Hepatic stellate cell (primary cell): ENCODE data around the gene COPZ1.

Experiments used
- DNase-seq: peaks from one replicate; pipeline ENCODE4 v3.0.0; 2011; ENCODE audit warnings: low spot score

COPZ1 gene

GRCh38 chr12:54379398-54380201 lies 54.7 kb downstream of the COPZ1 start:
- peak; percentile 96 for DNase-seq

DNA sequence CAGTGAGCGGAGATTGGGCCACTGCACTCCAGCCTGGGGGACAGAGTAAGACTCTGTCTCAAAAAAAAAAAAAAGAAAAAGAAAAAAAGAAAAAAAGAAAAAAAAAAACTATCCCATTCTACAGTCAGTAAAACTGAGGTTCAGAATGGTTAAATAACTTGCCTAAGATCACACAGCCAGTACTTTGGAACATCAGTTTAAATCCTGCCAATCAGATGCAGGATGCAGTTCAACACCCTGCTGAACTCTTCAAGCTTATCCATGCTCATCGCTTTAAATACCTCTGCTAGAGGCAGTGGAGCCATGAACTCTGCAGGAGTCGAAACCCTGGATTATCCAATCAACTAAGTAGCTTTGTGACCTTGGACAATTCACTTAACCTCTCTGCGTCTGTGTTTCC lies 56.2 kb downstream of the COPZ1 start:
- DNase-seq = no peak

GRCh38 chr12:54383041-54383609 lies 58.2 kb downstream of the COPZ1 start:
- DNase-seq = peak; percentile 85

DNA sequence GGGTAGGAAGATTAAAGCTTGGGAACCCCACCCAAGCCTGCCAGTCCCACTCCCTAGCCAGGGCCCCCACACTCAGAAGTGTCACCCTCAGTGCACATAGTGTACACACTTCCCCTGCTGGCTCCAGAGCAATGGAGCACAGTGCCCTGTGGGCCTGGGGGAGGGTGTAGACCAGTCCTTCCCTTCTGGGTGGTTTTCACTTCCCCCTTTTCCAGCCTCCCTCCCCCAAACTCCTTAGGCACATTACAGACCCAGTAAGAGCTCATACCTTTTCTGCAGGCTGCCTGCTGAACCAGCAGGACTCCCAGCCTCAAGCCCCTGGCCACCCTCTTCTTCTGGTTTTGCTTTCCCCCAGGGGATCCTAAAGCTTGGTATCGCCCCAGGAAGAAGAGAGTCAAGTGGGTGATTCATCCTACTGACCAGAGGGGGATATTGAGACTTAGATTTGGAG lies 59.7 kb downstream of the COPZ1 start, which contains the start of gene ZNF385A:
Gene ZNF385A (minus strand): TSS at position 143 of the 451 bp plus-strand sequence. CDS start 219 bp downstream, outside the sequence.
- no peak for DNase-seq

DNA sequence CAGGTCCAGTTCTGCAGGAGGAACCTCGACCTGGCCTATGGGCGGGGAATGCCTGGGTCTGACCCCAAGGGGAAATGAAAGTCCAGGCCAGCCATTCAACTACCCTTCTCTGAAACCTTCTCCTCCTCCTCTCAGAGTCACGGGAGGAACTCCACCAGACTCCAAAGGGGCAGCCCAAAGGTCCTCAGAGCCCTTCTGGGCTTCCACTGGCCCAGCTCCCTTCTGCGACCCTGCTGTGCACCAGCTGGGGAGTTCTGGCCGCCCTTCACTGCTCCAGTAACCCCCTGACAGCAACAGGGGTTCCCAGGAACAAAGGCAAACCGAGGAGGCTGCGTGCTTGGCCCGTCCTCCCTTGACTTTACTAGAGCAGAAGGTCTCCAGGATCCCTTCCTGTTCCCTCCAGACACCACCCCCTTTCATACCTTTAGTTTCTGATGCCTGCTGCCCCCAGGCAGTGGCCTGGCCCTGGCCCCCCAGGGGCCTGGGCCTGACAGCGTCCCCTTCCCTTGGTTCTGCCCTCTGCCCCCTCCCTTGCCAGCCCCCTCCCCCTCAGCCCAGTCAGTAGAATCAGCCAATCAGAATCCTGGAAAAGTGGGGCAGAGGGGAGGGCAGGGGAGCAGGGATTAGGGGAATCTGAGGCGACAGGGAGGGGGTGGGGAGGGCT lies 60.5 kb downstream of the COPZ1 start:
- no peak for DNase-seq

DNA sequence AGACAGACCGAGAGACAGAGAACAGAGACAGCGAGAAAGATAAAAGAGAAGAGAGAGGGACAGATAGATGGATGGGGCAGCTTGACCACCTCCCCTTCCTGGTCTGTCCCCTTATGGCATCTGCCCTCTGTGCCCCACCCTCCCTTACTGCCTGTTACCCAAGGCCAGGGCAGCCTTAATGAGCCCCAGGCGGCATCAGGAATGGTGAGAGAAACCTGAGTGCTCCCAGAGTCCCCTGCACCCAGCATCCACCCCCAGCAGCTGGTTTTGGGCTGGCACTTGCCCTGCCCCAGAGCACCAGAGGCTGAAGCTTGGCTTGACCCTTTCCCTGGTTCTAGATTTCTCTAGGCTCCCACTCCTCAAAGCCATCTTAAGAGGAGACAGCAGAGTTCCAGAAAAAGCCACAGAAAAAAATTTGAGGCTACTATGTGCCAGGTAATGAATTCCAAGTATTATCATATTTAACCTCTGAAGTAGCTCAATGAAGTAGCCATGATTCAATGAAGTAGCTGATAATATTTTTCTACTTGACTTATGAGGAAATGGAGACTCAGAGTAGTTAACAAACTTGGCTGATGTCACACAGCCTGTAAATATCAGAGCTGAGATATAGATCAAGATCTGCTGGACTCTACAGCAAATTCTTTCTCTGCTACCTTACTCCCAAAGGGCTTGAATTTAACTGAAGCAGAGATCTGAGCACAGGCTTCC lies 61.6 kb downstream of the COPZ1 start:
- DNase-seq = no peak

GRCh38 chr12:54387114-54387467 lies 62.2 kb downstream of the COPZ1 start:
- no peak for DNase-seq

DNA sequence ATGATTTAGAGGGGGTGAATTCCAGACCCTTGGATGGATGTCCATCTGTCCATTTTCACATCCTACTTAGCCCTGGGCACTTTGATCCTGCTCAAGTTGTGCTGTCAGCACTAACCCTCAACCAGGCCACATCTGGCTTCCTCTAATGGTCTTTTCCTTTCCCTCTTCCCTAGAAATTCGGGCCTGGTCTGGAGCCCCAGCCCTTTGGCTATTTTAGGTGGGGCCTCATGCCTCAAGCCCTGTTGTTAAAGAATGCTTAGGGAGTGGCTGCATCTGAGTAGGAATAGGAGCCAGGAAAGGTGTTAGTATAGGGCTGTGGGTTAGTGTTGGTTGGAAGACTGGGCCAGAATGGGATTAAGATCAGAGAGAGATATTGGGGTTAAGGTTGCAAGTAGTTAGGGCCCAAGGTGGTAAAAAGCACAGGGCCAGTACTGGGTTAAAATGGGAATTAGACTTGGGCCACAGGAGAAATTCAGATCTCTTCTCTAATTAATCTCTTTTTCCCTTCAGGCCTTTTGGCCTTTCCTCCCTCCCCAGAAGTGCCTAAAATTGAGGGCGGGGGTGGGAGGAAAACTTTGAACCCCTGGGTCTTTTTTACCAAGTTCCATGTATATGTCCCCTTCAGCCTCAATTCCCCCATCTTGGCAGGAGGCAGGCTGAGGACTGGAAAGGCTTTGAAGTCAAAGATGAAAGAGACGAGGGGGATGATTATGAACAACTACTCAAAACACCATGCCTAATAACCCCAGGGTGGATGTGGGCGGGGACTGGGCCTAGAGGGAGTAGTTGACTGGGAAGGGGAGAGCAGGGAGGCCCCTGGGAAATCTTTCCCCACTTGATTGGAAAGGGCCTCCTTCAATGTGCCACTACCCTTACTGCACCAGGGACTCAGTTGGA lies 63.6 kb downstream of the COPZ1 start:
- DNase-seq = no peak

DNA sequence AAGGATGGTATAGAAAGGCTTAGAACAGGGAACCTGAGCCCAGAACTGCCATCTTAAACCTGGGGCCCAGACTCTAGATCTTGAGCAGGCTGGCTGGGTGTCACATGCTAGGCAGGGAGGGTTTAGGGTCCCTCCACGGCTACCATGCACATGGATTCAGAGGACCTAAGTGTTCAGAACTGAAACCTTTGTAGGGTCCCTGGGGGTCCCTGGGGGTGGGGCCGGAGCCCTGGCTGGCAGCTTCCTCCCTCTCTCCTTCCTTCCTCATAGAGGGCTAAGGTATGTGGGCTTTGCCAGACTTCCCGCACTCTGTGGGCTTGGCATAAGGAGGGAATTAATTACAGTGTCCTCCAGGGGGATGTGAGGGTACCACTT lies 64.2 kb downstream of the COPZ1 start:
- no peak for DNase-seq

GRCh38 chr12:54389607-54390175 lies 64.8 kb downstream of the COPZ1 start:
- no peak for DNase-seq

- no peak for DNase-seq
These were observed 65.3 kb downstream of the COPZ1 start for GRCh38 chr12:54390176-54390667.

- no peak for DNase-seq
These were observed 66.0 kb downstream of the COPZ1 start for GRCh38 chr12:54390668-54391551.

DNA sequence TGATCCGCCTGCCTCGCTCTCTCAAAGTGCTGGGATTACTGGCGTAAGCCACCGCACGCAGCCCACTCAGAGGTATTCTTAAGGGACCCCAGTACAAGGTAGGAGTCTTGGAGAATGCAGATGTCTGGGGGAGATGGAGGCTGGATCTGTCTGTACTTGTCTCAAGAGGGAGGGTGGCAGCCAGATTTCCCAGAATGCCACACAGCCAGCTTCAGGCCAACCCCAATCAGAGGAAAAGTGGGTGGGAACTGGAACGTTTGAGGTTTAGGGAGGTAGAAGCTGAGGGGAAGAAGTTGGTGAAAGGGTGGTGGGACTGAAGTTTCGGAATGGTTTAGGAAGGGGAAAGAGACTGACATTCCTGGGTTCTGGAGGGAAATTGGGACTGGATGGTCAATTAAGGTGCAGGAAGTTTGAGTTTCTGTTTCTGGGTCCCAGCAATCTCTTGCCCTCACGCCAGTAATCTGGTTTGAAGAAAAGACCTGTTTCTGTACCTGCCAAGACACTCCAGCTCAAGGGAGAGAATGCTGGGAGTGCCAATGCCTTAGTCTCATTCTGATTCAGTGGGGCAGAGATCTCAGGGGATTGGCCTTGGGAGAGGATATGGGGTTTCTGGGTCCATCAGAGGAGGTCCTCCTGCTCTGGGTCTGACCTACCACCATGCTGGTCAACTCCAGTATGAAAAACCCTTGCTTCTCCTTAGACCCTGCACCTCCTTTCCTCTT lies 67.7 kb downstream of the COPZ1 start:
- DNase-seq = no peak

GRCh38 chr12:54393207-54393609 lies 68.3 kb downstream of the COPZ1 start:
- no peak for DNase-seq

GRCh38 chr12:54393743-54394142 lies 68.8 kb downstream of the COPZ1 start:
- no peak for DNase-seq

DNA sequence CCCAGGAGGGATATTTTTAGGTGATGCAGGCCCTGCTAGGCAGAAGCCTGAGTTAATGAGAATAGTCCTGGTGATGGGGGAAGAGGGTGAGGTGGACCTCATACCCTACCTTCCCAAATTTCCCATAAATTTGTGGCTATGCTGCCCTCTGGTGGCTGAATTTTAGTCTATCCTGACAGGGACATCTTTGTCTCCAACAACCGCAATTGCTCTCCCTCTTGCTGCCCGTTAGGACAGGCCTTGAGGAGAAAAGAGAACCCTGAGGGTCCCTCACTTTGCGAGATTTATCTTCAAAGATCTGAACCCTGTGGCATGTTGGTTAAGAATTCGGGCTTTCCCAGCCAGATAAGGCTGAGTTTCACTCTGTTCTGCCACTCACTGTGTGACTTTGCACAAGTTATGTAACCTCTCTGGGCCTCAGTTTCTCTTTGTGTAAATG lies 69.4 kb downstream of the COPZ1 start:
- DNase-seq = peak; percentile 49

DNA sequence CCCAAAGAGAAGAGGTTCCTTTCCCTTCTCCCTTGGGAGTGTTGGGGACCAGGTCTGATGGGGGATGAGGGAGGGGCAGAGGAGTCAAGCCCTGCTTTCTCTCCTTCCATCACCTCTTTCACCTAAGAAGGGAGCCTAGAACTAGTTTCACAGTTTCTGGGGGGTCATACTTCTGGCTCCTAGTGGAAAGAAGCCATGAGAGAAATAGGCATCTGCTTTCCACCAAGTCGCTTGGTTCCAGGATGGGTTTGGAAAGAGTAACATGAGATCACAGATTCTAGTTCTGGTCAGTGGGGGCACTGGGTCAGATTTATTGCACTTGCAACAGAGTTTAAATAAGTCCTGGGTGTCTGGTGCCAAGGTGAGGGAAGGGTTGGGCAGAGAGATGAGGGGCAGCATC lies 70.1 kb downstream of the COPZ1 start:
- DNase-seq = no peak

GRCh38 chr12:54395545-54395944 lies 70.6 kb downstream of the COPZ1 start:
- DNase-seq = no peak

DNA sequence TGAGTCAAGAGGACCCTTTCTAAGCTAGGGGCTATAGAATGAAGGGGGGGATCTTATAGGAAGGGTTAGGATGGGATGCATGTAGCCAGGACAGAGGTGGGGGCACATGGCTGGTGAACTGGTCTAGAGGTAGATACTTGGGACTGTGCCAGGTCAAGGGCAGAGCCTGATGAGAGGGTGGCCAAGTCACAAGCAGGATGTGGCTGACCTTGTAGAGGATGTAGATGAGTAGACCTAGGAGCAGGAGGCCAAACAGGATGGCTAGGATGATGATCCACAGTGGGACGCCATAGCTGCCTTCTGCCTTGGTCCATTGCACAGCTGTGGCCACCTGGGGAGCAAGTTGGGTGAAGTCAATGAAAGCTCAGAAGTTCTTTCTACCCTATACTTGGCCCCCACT lies 72.2 kb downstream of the COPZ1 start:
- DNase-seq = no peak
